PFSK-1 (cell line): ENCODE measurements around the gene DGKI.

Experiments
- FOXP2 ChIP-seq: optimal IDR thresholded peaks from 2 replicates; pipeline ENCODE3; 2011; ENCODE audit warnings: borderline replicate concordance, control low read depth, inconsistent platforms; ENCODE audit not compliant: insufficient read depth; ENCODE audit errors: extremely low read length, extremely low read depth
- POLR2AphosphoS5 ChIP-seq: IDR thresholded peaks from 2 replicates; pipeline ENCODE4 v1.6.1; 2012; ENCODE audit warnings: low read depth, mild to moderate bottlenecking, control low read depth, low read length, moderate library complexity
- REST ChIP-seq, 2 experiments: IDR thresholded peaks; 2 replicates each; pipeline versions ENCODE4 v1.6.1 to v1.8.0; 2011 to 2012; ENCODE audit warnings: low read depth in 2 of 2, low read length in 2 of 2, control low read depth in 1 of 2, inconsistent platforms in 1 of 2, mild to moderate bottlenecking in 1 of 2, moderate library complexity in 1 of 2; ENCODE audit not compliant: insufficient read depth in 1 of 2
- SIN3A ChIP-seq: IDR thresholded peaks from 2 replicates; pipeline ENCODE4 v1.6.1; 2012; ENCODE audit warnings: mild to moderate bottlenecking, low read length, moderate library complexity, borderline replicate concordance; ENCODE audit not compliant: insufficient read depth
- TAF1 ChIP-seq: IDR thresholded peaks from 2 replicates; pipeline ENCODE4 v1.6.1; 2012; ENCODE audit warnings: low read length, control low read depth, borderline replicate concordance; ENCODE audit not compliant: insufficient read depth

The DGKI gene

DNA sequence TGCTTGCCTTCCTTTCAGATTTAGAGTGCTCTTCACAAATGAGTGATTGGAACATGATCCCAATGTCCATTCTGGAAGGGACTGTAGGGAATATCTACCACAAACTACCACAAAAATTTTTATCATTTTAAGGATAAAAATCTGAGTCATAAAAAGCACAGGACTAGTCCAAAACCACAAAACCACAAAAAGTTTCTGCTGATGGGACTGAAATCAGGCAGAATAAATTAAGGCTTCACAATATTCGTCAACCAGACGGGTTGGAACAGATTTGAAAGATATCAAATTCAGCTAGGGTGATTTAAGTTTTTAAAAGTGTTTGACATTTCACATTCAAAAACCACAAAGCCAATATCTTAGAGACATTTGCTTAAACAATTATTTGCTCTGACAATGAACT is 403.2 kb downstream of the DGKI start:
- TF ChIP-seq SIN3A (no peak), FOXP2 (no peak), REST (IDR thresholded peaks at IDR 0.05; ENCODE audit: insufficient read depth in 1 of 2, low read depth in 2 of 2, low read length in 2 of 2) (no peak), TAF1 (no peak), POLR2AphosphoS5 (no peak)

DNA sequence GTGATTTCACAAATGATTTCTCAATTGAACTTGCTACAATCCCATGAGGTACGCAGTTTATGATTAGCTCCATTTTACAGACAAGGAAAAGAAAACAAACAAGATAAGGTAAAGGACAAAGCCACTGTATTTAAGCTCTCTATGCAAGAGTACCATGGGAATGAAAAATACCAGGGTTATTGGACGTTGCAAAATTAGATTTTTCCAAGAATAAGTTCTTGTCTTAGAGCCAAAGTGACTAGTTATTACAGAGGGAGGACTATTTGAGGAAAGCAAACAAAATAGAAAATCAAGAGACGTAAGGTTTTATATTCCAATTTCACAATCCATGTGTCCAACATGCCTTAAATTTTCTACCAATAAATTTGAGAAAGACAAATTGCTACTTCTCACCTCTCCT is 405.3 kb downstream of the DGKI start:
- TF ChIP-seq POLR2AphosphoS5 (no peak), FOXP2 (no peak), TAF1 (no peak), REST (IDR thresholded peaks at IDR 0.05; ENCODE audit: insufficient read depth in 1 of 2, low read depth in 2 of 2, low read length in 2 of 2) (no peak), SIN3A (no peak)

DNA sequence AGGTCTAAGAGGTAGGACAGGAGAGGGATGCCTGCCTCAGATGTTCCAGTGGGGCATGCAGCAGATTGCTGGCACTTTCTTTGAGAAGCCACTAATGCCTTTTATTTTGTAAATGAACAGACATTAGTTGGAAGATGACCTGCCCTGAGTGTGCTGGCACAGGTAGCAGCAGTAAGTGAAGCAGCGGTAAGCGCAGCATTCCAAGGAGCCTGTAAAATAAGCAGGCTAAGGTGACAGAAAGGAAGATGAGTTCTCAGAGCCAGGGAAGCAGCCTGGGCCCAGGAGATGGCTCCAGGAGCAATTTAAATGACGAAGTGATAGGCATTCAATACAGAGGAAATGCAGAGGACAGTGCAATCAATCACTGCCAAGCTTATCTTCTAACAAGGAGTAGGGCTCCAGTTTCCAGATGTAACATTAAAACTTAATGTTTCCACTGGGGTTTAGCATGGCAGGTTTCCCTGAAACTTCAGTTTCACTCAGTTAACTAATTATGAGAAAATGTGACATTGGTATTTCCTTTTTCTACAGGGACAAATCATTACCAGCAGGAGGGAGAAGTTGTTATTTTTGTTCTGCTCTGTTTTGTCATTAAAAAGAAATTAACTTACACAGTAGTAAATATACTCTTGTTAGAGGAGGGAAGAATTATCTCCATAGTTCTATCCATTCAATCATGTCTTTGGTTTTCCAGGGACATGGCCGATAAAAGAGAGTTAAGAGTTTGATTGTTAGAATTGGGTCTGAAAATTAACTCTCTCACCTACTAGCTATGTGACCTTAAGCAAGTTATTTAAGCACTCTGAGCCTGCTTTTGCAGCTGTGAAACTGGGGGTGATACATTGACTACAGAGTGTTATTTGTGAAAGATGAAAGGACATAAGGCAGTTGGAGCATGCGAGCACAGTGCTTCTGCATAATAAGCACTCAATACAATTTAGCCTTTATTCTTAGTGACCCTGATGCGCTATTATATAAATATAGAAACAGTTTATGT is 406.6 kb downstream of the DGKI start:
- TF ChIP-seq SIN3A (no peak), FOXP2 (no peak), TAF1 (no peak), REST (IDR thresholded peaks at IDR 0.05; ENCODE audit: insufficient read depth in 1 of 2, low read depth in 2 of 2, low read length in 2 of 2) (no peak), POLR2AphosphoS5 (no peak)

- no peak for TF ChIP-seq REST (IDR thresholded peaks at IDR 0.05; ENCODE audit: insufficient read depth in 1 of 2, low read depth in 2 of 2, low read length in 2 of 2)
Measured at GRCh38 chr7:137434946-137435345, 411.8 kb downstream of the DGKI start.

- TF ChIP-seq TAF1 (no peak), FOXP2 (no peak), REST (IDR thresholded peaks at IDR 0.05; ENCODE audit: insufficient read depth in 1 of 2, low read depth in 2 of 2, low read length in 2 of 2) (no peak), SIN3A (no peak), POLR2AphosphoS5 (no peak)
Measured at GRCh38 chr7:137434530-137434929, 412.2 kb downstream of the DGKI start.
